ENCODE measurements around the gene SEPTIN5. TPM values are rescaled to one million over a fixed set of nuclear protein-coding genes. Genes with fewer than 3 reads are reported as not detected.

The SEPTIN5 gene
- polyA plus RNA-seq, 1 of the 3 experiments (the other 2 are of a cell fraction), result 14.0 TPM

- TF ChIP-seq PBX3 (IDR thresholded peaks at IDR 0.05), result no peak
Observed at GRCh38 chr22:19706661-19707151, 7.6 kb upstream of the SEPTIN5 start (continued).

- H2AFZ ChIP-seq (ENCODE audit: low read depth), result no peak overlapping the region
- POLR2A ChIA-PET, result no interaction called here
- H3K4me3 ChIP-seq (ENCODE audit: low read depth in 2 of 2, low read length in 1 of 2), result no peak overlapping the region
- CTCF ChIA-PET, result interaction anchor here (4.2 to 6.9 kb wide), 3 partner anchors 23 to 77 kb away, joined by 20 to 45 read pairs (median 23); no protein-coding TSS in a partner anchor
- H3K9me2 ChIP-seq, result no peaks in the 10 kb centered on the region
- no peaks in the 10 kb centered on the region for H3K27me3 ChIP-seq (ENCODE audit: insufficient read depth)
- DNase-seq, result peak; percentile 20
- WGBS (ENCODE audit: low lambda C conversion rate), result 72% methylated on average over 6 of the region's 24 CpGs
- no peaks in the 10 kb centered on the region for H3K36me3 ChIP-seq (replicated peaks in 1 of 2; ENCODE audit: control insufficient read depth in 1 of 2, insufficient read depth in 2 of 2, low read length in 1 of 2)
- H3K79me2 ChIP-seq (ENCODE audit: insufficient read depth), result no peaks in the 10 kb centered on the region
- no peaks in the 10 kb centered on the region for H3K9me3 ChIP-seq
- H3K27ac ChIP-seq (ENCODE audit: low read depth in 2 of 2, low read length in 1 of 2), result no peak overlapping the region
- TF ChIP-seq FOSL2 (IDR thresholded peaks at IDR 0.05; ENCODE audit: borderline replicate concordance, low read depth), result no peak
- TF ChIP-seq MAX (IDR thresholded peaks at IDR 0.05; ENCODE audit: low read depth), result no peak
- TF ChIP-seq TCF12 (IDR thresholded peaks at IDR 0.05), result no peak
- TF ChIP-seq IRF3 (IDR thresholded peaks at IDR 0.05; ENCODE audit: low read depth, low read length), result no peak
- no peak for TF ChIP-seq MXI1 (IDR thresholded peaks at IDR 0.05; ENCODE audit: low read depth, low read length)
- no peak for TF ChIP-seq FOXJ3 (CRISPR knock-in tag; IDR thresholded peaks at IDR 0.05)
- no peak for TF ChIP-seq YY1 (IDR thresholded peaks at IDR 0.05; ENCODE audit: low read depth)
- TF ChIP-seq TEAD4 (IDR thresholded peaks at IDR 0.05; ENCODE audit: borderline replicate concordance, insufficient read depth), result no peak
- H3F3A ChIP-seq (replicated peaks; ENCODE audit: insufficient read depth), result no peaks in the 10 kb centered on the region
- H3K9ac ChIP-seq, result no peak overlapping the region
- no peaks in the 10 kb centered on the region for H4K20me1 ChIP-seq (ENCODE audit: insufficient read depth)
- H3K4me2 ChIP-seq, result no peak overlapping the region
- peaks cover 0 to 11% of the 10 kb centered on the region in 2 experiments; a peak in 1 of 4 replicates for H3K4me1 ChIP-seq (ENCODE audit: control insufficient read depth in 1 of 2, insufficient read depth in 2 of 2, low read depth in 1 of 2, low read length in 1 of 2)
Observed at GRCh38 chr22:19707347-19708290, 6.7 kb upstream of the SEPTIN5 start.

- no peak overlapping the region for H3K4me3 ChIP-seq (ENCODE audit: low read depth in 2 of 2, low read length in 1 of 2)
- no peaks in the 10 kb centered on the region for H3K9me3 ChIP-seq
- ChIA-PET CTCF (interaction anchor here (1.5 to 6.9 kb wide), 4 partner anchors 22 to 202 kb away, joined by 7 to 45 read pairs (median 22); no protein-coding TSS in a partner anchor), POLR2A (interaction anchor here (1.5 kb wide), 1 partner anchor 45 kb away, joined by 3 read pairs; no protein-coding TSS in a partner anchor)
- H4K20me1 ChIP-seq (ENCODE audit: insufficient read depth), result no peaks in the 10 kb centered on the region
- DNase-seq, result peak; percentile 20
- no peak overlapping the region for H3K9ac ChIP-seq
- H3F3A ChIP-seq (replicated peaks; ENCODE audit: insufficient read depth), result no peaks in the 10 kb centered on the region
- H3K27ac ChIP-seq (ENCODE audit: low read depth in 2 of 2, low read length in 1 of 2), result no peak overlapping the region
- no peak overlapping the region for H3K4me2 ChIP-seq
- H3K9me2 ChIP-seq, result no peaks in the 10 kb centered on the region
- WGBS (ENCODE audit: low lambda C conversion rate), result 86% methylated on average over 11 of the region's 20 CpGs
- no peaks in the 10 kb centered on the region for H3K79me2 ChIP-seq (ENCODE audit: insufficient read depth)
- H3K4me1 ChIP-seq (ENCODE audit: control insufficient read depth in 1 of 2, insufficient read depth in 2 of 2, low read depth in 1 of 2, low read length in 1 of 2), result peaks cover 0 to 15% of the 10 kb centered on the region in 2 experiments; a peak in 1 of 4 replicates
- no peaks in the 10 kb centered on the region for H3K27me3 ChIP-seq (ENCODE audit: insufficient read depth)
- H2AFZ ChIP-seq (ENCODE audit: low read depth), result no peak overlapping the region
- no peak for TF ChIP-seq RAD21 (IDR thresholded peaks at IDR 0.05; ENCODE audit: low read length)
- no peak for TF ChIP-seq PBX3 (IDR thresholded peaks at IDR 0.05)
- no peak for TF ChIP-seq EZH2phosphoT487 (IDR thresholded peaks at IDR 0.05; ENCODE audit: borderline replicate concordance, low read depth)
- no peak for TF ChIP-seq FOXM1 (IDR thresholded peaks at IDR 0.05; ENCODE audit: low read depth)
- no peak for TF ChIP-seq SIN3A (IDR thresholded peaks at IDR 0.05; ENCODE audit: borderline replicate concordance, low read depth, low read length)
- TF ChIP-seq EP300 (IDR thresholded peaks at IDR 0.05; ENCODE audit: borderline replicate concordance in 1 of 2, low read depth in 1 of 2, low read length in 1 of 2), result no peak
- no peak for TF ChIP-seq NRF1 (IDR thresholded peaks at IDR 0.05; ENCODE audit: low read depth, low read length)
- TF ChIP-seq CTCF (IDR thresholded peaks at IDR 0.05), result no peak
- no peak for TF ChIP-seq TCF12 (IDR thresholded peaks at IDR 0.05)
- no peaks in the 10 kb centered on the region for H3K36me3 ChIP-seq (replicated peaks in 1 of 2; ENCODE audit: control insufficient read depth in 1 of 2, insufficient read depth in 2 of 2, low read length in 1 of 2)
Observed at GRCh38 chr22:19708321-19709011, 5.8 kb upstream of the SEPTIN5 start.
